Measurements from ENCODE around the gene KCTD15.
A peak's percentile ranks its signal among the peaks of the same experiment; 100 is the strongest.
"Not testable (repeated sequence)": the region's sequence is repeated elsewhere in the genome, so short reads cannot be mapped to it uniquely, and the experiment has no call there.

KCTD15 gene

DNA sequence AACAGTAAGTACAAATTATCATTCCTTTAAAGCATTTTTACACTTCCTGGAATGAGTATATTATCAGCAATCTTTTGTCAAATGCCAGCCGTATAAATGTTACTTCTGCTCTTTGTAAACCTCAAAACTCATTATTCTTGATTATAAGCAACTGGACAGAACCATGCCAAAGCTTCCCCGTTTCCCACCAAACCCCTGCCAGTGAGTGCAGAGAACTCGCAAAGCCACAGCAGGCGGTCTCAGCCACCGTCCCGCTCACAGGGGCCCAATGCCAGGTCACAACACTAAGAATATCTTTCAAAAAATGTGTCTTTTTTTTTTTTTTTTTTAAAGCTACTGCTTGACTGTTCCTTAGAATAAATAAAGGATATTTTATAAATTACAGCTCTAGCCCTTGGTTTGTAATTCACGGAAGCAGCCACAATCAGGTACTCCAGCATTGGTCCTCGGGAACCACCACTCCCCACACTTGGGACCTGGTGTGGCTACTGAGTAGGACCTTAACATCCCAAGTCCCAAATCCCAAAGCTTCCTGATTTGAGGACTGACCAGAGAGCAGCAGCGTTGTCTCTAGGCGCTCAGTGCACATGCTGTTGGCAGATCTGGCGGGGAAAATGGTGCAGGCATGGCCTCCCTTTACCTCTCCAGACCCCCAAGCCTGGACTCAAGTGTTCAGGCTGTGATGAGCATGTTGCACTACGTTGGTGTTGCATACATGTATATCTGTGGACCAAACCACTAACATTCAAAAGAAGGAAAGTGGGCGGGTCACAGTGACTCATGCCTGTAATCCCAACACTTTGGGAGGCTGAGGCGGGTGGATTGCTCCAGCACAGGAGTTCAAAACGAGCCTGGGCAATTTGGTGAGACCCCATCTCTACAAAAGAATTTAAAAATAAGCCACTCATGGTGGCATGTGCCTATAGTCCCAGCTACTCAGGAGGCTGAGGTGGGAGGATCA is 19.0 kb downstream of the KCTD15 start:
- DNase-seq, result no peak

DNA sequence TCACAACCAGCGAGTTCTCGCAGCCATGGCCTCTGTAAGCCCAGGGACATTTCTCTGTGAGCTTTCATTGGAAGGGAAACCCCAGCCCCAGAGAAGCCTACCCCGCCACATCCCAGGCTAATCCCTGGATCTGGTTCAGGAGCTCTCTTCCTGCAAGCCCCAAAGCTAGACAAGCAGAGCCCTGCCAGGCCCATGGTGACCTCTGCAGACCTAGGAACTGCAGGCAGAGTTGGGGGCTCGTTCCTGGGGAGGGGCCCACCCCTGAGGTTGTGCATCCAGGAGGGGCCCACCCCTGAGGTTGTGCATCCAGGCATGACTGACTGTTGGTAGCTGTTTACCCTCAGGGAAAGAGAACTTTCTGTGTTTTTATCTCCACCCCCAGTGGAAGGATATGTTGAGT is 21.7 kb downstream of the KCTD15 start:
- DNase-seq, result no peak

DNA sequence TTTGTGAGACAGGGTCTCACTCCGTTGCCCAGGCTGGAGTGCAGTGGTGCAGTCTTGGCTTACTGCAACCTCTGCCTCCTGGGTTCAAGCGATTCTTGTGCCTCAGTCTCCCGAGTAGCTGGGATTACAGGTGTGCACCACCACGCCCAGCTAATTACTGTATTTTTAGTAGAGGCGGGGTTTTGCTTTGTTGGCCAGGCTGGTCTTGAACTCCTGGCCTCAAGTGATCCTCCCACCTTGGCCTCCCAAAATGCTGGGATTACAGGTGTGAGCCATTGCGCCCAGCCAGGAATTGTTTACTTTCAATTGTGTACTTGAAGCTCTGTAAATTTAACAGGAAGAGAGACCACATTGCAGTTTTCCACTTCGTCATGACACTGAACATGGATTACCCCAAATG is 22.4 kb downstream of the KCTD15 start:
- DNase-seq, result not testable (repeated sequence)

DNA sequence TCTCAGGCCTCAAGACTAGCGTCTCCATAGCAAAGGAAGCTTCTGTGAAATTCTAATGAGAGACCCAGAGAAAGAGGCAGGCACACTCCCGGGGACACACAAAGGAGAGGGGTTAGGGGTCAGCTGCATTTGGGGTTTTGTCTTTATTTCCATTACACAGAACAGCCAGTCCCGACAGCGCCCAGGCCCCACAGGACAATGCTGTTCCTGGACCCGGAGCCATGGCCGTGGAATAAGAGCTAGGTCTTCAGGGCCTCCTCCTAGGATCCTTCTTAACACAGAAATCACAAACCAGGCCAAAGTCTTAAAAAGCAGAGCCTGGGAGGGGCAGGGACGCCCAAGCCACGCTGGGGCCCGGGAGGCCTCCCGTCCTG is 22.8 kb downstream of the KCTD15 start:
- no peak for DNase-seq

DNA sequence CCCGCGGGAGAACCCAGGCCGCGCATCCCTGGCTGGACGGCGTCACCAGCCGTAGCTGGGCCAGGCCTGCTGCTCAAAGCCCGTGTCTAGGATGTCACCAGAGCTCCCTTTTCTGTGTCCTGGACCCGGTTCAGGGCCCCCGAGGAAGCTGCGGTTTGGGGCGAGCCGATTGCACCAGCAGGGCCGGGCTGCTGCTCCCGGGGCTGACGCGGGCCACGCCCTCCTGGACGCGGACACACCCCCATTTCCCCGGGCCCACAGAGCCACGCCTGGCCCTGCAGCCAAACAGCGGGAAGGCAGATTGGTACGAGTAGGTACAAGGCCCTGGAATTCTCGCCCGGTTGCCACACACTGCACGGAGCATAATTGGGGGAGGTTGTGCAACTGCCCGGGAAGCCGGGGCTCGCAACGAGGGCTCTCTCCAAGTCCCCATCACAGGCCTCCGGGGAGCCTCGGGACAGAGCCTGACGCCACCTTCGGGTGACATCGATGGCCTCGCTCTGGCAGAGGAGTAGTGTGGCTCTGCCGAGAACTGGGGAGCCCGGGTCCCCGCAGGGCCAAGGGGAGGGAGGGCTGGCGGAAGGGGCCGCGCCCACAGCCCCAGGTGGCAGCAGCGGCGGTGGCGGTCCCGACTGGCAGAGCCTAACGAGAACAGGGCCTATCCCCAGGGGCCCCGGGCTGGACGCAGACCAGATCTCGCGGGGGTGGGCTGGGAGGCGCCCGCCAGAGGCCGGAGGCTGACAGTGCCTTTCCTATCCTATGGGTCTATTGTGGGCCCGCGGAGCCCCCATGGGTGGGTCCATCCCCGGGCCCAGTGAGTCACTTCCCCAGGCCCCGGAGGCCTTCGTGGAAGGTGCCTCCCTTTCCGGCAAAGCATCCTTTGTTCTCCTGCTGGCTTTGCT is 23.5 kb downstream of the KCTD15 start:
- peak; percentile 54 for DNase-seq

DNA sequence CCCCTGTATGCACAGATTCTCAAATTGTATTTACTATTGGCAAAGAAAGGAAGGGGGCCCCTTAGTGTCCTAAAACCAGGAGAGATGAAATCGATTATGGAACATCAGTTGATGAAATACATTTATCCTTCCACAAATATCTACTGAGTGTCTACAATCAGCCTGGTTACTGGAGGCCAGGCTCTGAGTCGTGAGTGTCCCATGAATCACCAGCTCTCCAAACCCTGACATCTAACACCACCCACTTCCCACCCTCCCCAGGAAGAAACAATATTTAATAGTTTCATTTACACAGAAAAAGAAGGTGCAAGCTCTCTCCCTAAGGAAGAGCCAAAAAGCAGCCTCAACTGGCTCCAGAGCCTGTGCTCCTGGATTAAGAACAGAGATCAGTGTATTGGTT is 25.2 kb downstream of the KCTD15 start:
- no peak for DNase-seq

DNA sequence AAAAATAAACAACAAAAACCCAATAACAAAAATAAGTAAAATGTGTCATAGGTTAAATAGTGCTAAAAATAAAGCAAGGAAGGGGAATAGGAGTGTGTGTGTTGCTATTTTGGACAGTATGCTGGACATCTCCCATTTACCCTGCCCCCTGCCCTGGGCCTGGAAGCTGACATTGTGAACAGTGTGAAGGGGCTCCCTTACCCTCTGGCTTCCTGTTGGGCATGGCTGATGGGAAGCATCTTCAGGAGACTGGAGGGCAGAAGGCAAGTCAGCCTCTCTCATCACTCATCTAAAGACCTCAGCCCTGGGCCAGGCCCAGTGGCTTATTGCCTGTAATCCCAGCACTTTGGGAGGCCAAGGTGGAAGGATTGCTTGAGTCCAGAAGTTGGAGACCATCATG is 26.7 kb downstream of the KCTD15 start:
- no peak for DNase-seq

DNA sequence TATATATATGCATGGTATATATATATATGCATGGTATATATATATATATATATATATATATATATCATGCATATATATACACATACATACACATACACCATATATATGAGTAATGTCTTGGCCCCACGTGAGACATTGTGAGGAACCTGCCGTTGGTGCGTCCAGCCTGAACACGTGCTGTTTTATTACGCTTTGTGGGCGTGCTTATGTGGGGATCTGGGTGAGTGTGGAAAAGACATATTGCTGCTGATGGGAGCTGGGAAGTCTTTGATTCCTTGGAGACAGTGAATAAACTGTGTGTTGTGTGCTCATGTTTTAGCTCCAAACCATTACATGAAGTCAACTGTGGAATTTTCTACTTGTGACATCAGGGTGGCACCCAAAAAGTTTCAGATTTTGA is 28.9 kb downstream of the KCTD15 start:
- no peak for DNase-seq

DNA sequence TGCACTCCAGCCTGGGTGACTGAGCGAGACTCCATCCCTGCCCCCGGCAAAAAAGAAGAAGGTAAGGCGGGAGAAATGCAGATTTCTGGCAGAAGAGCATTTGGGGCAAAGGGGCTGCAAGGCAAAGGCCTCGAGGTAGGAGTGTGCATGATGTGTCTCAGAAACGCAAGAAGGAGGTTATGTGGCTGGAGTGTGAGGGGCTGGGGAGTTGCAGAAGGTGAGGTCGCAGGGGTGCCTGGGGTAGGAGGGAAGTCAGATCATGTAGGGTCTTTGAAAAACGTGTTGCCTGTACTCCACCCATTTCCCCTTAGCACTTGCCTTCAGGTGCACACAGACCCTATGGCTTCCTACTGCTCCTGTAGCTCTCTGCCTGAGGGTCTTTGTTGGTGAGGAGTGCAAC is 29.9 kb downstream of the KCTD15 start:
- DNase-seq, result no peak

DNA sequence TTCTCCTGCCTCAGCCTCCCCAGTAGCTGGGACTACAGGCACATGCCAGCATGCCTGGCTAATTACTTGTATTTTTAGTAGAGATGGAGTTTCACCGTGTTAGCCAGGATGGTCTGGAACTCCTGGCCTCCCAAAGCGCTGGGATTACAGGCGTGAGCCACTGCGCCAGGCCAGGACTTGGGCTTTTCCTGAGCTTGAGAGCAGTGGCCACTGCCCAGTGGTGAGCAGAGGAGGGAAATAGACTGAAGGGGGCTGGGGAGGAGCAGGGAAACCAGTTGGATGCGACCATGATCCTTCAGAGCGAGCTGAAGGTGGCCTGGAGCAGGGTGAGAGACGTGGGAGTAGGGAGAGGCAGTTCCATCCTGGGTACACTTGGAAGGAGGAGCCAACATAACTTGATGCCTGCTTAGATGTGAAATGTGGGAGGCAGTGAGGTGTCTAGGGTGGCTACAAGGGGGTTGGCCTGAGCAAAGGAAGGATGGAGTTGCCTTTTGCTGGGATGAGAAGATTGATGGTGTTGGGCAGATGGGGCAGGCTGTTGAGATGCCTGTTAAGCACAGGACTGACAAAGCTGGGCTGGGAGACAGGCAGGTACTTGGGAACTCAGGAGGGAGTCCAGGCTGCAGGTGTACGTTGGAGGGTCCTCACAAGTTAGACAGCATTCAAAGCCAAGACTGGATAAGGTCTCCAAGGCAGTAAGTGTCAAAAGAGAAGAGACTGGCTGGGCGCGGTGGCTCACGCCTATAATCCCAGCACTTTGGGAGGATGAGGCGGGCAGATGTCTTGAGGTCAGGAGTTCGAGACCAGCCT is 31.8 kb downstream of the KCTD15 start:
- DNase-seq, result no peak

DNA sequence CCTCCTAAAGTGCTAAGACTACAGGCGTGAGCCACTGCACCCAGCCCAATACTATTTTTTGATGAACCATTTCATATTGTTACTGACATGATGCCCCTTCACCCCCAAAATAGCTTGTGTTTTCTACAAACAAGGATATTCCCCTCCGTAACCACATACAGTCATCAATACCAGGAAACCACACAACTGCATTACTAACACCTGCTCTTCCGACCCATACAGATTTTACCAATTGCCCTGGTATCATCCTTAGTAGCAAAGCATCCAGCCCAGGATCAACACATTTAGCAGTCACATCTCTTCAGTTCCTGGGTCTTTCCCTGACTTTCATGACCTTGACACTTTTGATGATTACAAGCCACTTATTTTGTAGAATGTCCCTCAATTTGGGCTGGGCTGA is 33.6 kb downstream of the KCTD15 start:
- no peak for DNase-seq

DNA sequence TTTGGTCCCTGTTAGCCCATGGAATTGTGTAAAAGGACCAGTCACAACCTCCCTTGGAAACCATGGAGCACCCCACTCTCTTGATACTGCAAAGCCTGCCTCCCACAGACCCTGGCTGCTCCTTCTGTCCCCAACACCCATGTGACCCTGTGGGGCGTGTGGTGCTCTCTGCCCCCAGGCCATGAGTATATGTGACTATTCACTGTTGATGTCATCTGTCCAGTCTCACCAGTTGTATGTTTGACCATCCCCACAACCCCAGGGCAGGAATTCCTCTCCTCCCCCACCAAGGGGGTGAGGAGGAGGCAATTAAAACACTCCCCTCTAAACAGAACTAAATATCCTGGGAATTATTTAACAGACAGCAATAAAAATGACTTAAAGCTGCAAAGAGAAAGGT is 35.2 kb downstream of the KCTD15 start:
- DNase-seq, result no peak

DNA sequence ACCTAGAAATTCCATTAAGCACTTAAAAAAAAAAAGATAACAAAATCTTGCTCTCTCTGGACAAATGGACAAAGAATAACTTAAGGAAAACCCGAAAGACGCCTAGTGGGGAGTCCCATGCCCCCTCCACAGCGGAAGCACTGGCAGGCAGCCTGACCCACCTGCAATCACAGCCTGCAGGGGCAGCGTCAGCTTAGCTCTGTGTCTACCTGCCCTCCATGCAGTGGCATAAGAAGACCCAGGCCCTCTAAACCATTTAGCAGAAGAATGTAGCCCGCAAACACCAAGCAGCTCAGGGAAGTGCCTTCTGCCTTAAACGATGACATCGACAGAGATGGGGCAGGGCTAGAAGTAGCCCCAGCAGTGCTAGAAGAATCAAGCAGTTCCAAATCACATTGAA is 36.0 kb downstream of the KCTD15 start:
- DNase-seq, result no peak

DNA sequence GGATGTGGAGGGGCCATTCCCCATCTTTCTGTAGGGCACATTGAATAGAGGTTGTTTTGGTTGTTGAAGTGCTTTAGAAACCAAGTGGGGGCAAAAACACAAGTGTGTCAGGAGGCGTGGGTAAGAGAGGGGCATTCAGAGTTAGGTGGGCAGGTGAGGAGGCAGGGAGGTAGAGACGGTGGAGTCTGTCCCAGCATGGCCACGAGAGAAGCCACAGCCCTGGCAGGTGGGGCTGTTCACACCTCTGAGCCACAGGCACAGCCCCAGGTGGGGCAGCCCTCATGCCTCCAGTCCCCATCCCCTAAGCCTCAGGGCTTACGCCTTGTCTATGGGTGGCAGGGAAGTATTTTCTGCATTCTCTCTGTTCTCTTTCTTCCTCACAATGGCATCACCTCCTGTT is 43.7 kb downstream of the KCTD15 start:
- no peak for DNase-seq

DNA sequence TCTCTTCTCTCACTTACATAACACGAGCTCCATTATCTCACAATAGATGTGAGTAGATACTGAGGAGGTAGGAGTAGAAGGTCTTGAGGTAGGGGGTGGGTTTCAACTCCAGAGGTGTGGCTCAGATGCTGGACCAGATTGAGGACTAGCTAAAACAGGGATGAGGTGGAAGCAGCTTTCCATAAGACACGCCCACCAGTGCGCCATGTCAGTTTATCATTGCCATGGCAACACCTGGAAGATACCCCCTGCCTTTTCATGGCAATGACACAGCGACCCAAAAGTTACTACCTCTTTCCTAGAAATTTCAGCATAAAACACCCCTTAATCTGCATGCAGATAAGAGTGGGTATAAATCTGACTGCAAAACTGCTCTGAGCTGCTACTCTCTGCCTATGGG is 44.1 kb downstream of the KCTD15 start:
- DNase-seq, result no peak

DNA sequence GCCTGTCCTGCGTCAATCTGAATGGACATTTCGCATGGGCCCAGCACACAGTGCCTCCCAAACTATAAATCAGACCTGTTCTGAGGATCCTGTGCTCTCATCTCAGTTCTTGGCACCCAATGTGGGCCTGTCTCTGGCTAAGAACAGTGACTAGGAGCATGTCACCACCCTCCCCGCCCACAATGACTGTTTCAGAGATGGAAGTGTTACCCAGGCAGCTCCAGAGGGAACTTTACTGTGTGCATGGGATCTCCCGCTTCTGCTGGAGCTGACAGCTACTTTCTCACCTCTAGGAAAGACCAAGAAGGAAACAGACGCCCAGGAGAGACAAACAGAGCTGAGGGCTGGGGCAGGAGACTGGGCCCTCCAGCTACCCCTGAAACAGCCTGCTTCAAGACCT is 45.0 kb downstream of the KCTD15 start:
- no peak for DNase-seq

DNA sequence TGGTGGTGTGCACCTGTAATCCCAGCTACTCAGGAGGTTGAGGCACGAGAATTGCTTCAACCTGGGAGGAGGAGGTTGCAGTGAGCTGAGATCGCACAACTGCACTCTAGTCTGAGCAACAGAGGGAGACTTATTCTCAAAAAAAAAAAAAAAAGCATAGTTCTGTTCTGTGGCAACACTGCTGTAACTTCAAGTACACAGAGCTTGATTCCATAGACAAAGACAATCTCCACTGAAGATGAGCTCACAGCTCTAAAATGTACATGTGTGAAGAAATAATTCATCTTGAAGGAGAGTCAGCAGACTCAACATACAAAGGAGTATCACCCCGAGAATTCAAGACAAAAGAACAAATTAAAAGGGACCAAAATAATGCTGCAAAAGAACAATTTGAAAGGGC is 47.8 kb downstream of the KCTD15 start:
- DNase-seq, result no peak

DNA sequence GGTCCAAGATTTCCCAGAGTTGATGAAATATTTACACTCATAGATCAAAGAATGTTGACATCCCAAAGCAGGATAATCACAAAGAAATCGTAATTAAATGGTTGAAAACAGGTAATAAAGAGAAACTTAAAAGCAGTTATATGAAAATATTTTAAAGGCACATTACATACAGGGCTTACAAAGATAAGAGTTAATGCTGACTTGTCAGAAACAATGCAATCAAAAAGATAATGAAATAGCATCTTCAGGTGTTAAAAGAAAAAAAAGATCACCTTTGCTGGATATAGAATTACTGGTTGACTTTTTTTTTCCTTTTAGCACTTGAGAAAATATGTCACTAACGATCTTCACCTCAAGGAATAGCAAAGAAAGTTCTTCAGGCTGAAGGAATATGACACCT is 48.8 kb downstream of the KCTD15 start:
- DNase-seq, result no peak

DNA sequence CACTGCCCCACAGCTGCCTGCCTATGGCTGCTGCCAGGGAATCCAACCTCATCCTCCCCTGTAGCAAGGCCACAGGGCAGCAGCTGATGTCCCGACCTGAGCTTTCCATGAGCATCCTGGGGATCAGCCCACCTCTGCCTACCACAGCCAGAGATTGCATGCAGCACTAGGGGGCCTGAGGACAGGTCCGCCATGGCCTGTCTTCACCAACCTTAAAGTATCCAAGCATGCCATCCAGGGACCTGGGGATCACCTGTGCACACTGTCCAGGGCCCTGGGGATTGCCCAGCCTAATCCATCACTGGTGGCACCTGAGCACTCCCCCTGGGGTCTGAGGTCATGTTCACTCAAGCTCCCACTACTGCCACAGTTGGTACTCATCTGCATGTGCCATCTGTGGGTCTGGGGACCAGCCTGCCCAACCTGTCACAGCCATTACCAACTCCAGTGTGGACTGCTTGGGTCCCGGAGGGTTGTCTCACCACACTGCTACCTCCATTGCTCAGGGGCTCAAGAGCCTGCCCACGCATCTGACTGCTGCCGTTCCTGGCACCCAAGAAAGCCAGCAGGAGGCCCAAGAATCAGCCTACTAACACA is 53.0 kb downstream of the KCTD15 start:
- no peak for DNase-seq

DNA sequence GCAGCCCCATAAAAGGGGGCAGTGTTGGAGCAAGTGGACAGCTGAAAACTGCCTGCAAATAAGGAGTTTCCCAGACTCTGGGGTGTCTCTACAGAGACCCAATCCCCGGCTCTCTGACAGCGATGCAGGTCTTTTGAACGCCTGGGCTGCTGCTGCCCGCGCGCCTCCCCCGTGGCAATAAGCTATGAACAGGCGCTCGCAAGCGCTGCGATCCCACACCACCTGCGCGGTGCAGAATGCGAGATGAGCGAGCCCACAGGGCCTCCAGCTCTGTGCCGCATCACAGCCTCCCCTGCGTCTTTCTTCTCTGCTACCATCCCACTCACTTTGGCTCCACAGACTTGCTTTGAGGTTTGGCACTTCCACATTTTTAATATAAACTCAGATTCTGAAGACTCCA is 62.3 kb downstream of the KCTD15 start:
- no peak for DNase-seq

DNA sequence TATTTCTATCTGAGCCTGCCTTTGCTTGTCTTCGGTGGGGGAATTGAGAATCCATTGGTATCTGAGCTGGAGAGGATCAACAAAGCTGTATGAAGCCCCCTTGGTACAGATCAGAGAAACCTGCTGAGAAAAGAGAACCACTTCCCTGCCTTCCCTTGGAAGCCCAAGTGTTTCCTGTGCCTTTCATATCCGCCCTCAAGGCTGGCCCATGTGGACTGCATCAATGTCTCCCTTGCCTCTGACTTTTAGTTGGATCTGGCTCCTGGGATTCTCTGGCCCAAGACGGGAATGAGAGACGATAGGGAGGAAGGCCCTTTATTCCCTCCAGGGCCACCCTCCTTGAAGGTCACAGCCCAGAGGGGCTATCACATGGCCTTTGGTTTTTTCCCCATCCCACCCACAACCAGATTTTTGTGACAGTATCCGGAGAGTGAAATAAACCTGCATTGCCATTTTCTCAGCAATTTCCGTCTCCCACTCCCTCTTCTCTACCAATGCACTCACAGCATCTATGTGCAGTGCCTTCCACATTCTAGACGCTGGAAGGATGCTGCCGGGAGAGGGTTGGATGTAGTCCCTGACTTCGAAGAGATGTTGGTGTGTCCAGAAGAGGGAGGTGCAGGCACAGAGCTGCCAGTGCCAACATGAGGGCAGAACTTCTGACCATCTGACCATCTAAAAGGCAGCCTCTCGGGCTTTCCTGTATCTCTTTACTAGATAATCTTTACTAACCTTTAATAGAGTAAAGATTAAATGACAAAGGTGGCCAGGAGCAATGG is 63.8 kb downstream of the KCTD15 start:
- DNase-seq, result no peak

DNA sequence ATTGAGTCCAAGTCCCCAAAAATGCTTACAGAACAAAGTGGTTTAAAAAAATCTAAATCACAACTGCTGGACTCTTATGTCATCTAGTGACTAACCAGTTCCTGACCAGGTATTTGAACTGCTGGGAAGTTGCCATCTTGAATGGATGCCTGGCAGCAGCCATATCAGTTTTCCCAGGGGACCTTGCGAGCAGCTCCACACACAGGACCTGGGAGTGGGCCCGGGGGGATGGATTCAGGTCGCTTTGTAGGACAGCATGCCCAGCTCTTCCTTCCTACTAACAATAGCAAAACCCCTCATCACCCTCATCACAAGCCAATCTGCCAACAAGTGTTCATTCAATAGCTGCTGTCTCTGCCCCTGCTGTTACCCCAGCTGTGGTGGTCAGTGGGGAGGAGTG is 65.3 kb downstream of the KCTD15 start:
- no peak for DNase-seq
